Prostate gland (tissue), 2 donors: ENCODE data around the gene ZNF213. TPM values are rescaled to one million over a fixed set of nuclear protein-coding genes. Genes with fewer than 3 reads are reported as not detected.

Source experiments
- DNase-seq: peaks from one replicate; pipeline ENCODE4 v3.0.0-alpha.2; 2019; ENCODE audit warnings: low spot score
- H3K27ac ChIP-seq, 2 donors: fragments of 200-600 bp; sonication (generic); 2 replicates each; pipeline ENCODE4 v1.5.1; 2017 to 2019
- H3K27me3 ChIP-seq: fragments of 200-600 bp; sonication (generic); replicated peaks from 2 replicates; pipeline ENCODE4 v1.5.1; 2019; ENCODE audit not compliant: insufficient read depth
- H3K36me3 ChIP-seq, 2 donors: fragments of 200-600 bp; sonication (generic); 1 replicate in 1 of 2; 2 replicates in 1 of 2; pipeline versions ENCODE4 v1.5.1 to v1.8.1; 2017 to 2019
- H3K4me1 ChIP-seq: fragments of 200-600 bp; sonication (generic); replicated peaks from 2 replicates; pipeline ENCODE4 v1.5.1; 2019
- H3K4me3 ChIP-seq, 2 donors: fragments of 200-600 bp; sonication (generic); 2 replicates each; pipeline ENCODE4 v1.5.1; 2017 to 2019
- H3K9me3 ChIP-seq: fragments of 200-600 bp; sonication (generic); 2 replicates; pipeline ENCODE4 v1.5.1; 2017
- CTCF ChIP-seq, 4 experiments: fragments of 200-600 bp in 2 of 4; fragments of 450-650 bp in 2 of 4; sonication (generic) in 2 of 4; IDR thresholded peaks; 1 replicate in 3 of 4; 2 replicates in 1 of 4; pipeline ENCODE4 v1.5.1; 2016 to 2019; ENCODE audit warnings: antibody characterized with exemption in 4 of 4, mild to moderate bottlenecking in 2 of 4, moderate library complexity in 2 of 4
- POLR2A ChIP-seq: fragments of 450-650 bp; IDR thresholded peaks from one replicate; pipeline ENCODE4 v1.6.1; 2016; ENCODE audit warnings: antibody characterized with exemption, mild to moderate bottlenecking
- POLR2AphosphoS5 ChIP-seq: sonication (generic); formaldehyde crosslinking; IDR thresholded peaks from one replicate; pipeline ENCODE4 v1.6.1; 2017; ENCODE audit warnings: antibody characterized with exemption
- WGBS: methylation state at CpG from one replicate; pipeline ENCODE4 v1.1.5; 2018; 5-methylcytosine and 5-hydroxymethylcytosine counted together
- intact Hi-C: fragments of 100-400 bp; cut with DNase I; formaldehyde crosslinking; loops from one replicate; pipeline ENCODE4 v1.14.2; 2022
- total RNA-seq, 2 donors: library from RNA; depleted of rRNA; stranded (reverse); fragments of >200 nt; gene quantifications; one replicate each; pipeline ENCODE4 v1.1.0, GENCODE V29; 2016

Gene ZNF213
- total RNA-seq, 2 donors from 2014 or later: 18.4 to 28.1 TPM

GRCh38 chr16:3183445-3184139 lies 48.8 kb downstream of the ZNF213 start:
- H3K9me3 ChIP-seq: no peaks in the 10 kb centered on the region
- no peak overlapping the region for H3K27ac ChIP-seq
- intact Hi-C loops: no loop called here
- H3K4me3 ChIP-seq: peak overlapping the region in 1 of 2 donors; percentile 2
- TF ChIP-seq POLR2AphosphoS5 (no peak), CTCF (IDR thresholded peaks at IDR 0.05) (no peak), POLR2A (no peak)
- H3K27me3 ChIP-seq: peaks cover 36% of the 10 kb centered on the region
- WGBS: 4% methylated on average over 42 of the region's 42 CpGs
- DNase-seq: no peak
- H3K36me3 ChIP-seq: no peaks in the 10 kb centered on the region
- H3K4me1 ChIP-seq: peaks cover 3% of the 10 kb centered on the region

GRCh38 chr16:3186946-3187690 lies 52.3 kb downstream of the ZNF213 start:
- no peak for DNase-seq
- WGBS: 75% methylated on average over 23 of the region's 23 CpGs
- TF ChIP-seq CTCF (IDR thresholded peaks at IDR 0.05): no peak
- no peak for TF ChIP-seq POLR2A
- no peak for TF ChIP-seq POLR2AphosphoS5
- H3K9me3 ChIP-seq: no peaks in the 10 kb centered on the region
- H3K36me3 ChIP-seq: no peaks in the 10 kb centered on the region
- H3K4me3 ChIP-seq: no peak overlapping the region
- H3K27me3 ChIP-seq: peaks cover 52% of the 10 kb centered on the region
- intact Hi-C loops: no loop called here
- peaks cover 3% of the 10 kb centered on the region for H3K4me1 ChIP-seq
- H3K27ac ChIP-seq: no peak overlapping the region

GRCh38 chr16:3187798-3188674 lies 53.2 kb downstream of the ZNF213 start, which contains the start of gene OR1F1:
TSS of gene OR1F1 (plus strand) at chr16:3188204.
- Histone ChIP-seq H3K36me3 (no peaks in the 10 kb centered on the region), H3K9me3 (no peaks in the 10 kb centered on the region), H3K4me3 (no peak within 1 kb of the TSS), H3K27ac (no peak within 1 kb of the TSS), H3K27me3 (peaks cover 52% of the 10 kb centered on the region), H3K4me1 (peaks cover under 1% of the 10 kb centered on the region)
- DNase-seq: no peak
- 3% methylated on average over 51 of the region's 51 CpGs for WGBS
- intact Hi-C loops: no loop called here
- TF ChIP-seq CTCF (IDR thresholded peaks at IDR 0.05): no peak
- no peak for TF ChIP-seq POLR2AphosphoS5
- no peak for TF ChIP-seq POLR2A

- H3K27me3 ChIP-seq: peaks cover 54% of the 10 kb centered on the region
These were observed 53.8 kb downstream of the ZNF213 start for GRCh38 chr16:3188675-3188924.

More at GRCh38 chr16:3188675-3188924, 53.8 kb downstream of the ZNF213 start:
- no peak for DNase-seq
- no peaks in the 10 kb centered on the region for H3K36me3 ChIP-seq
- intact Hi-C loops: no loop called here
- 0% methylated on average over 4 of the region's 13 CpGs for WGBS
- H3K9me3 ChIP-seq: no peaks in the 10 kb centered on the region
- H3K4me3 ChIP-seq: no peak overlapping the region
- H3K27ac ChIP-seq: no peak overlapping the region
- no peaks in the 10 kb centered on the region for H3K4me1 ChIP-seq
- TF ChIP-seq POLR2AphosphoS5 (no peak), POLR2A (no peak), CTCF (IDR thresholded peaks at IDR 0.05) (no peak)
